HCT116 (cell line): ENCODE results near the gene ZBTB16.

ENCODE experiments used
- CBX3 ChIP-seq: IDR thresholded peaks from 2 replicates; pipeline ENCODE4 v1.6.1; 2012; ENCODE audit warnings: low read depth
- CEBPB ChIP-seq: IDR thresholded peaks from 2 replicates; pipeline ENCODE4 v1.6.1; 2012; ENCODE audit warnings: low read depth
- EZH2 ChIP-seq: fragments of 200-600 bp; sonication (generic); IDR thresholded peaks from 2 replicates; pipeline ENCODE4 v1.6.1; 2017; ENCODE audit warnings: antibody characterized with exemption, mixed run types
- EZH2phosphoT487 ChIP-seq: fragments of 200-600 bp; IDR thresholded peaks from 2 replicates; pipeline ENCODE4 v1.6.1; 2018; ENCODE audit warnings: antibody characterized with exemption, borderline replicate concordance
- POLR2A ChIP-seq: IDR thresholded peaks from 2 replicates; pipeline ENCODE4 v1.7.0; 2011; ENCODE audit warnings: borderline replicate concordance; ENCODE audit not compliant: insufficient read depth, insufficient read length; ENCODE audit errors: extremely low read depth
- POLR2AphosphoS5 ChIP-seq: IDR thresholded peaks from 2 replicates; pipeline ENCODE4 v1.6.1; 2011; ENCODE audit warnings: mild to moderate bottlenecking, low read depth, low read length, moderate library complexity
- SIN3A ChIP-seq: IDR thresholded peaks from 2 replicates; pipeline ENCODE4 v1.6.1; 2012; ENCODE audit warnings: low read depth
- SP1 ChIP-seq: IDR thresholded peaks from 2 replicates; pipeline ENCODE4 v1.6.1; 2012; ENCODE audit warnings: low read depth
- SRF ChIP-seq: IDR thresholded peaks from 2 replicates; pipeline ENCODE4 v1.6.1; 2012; ENCODE audit warnings: low read depth
- TCF7L2 ChIP-seq: IDR thresholded peaks from 2 replicates; pipeline ENCODE4 v1.7.0; 2011; ENCODE audit warnings: borderline replicate concordance, inconsistent platforms; ENCODE audit not compliant: insufficient read depth, insufficient read length; ENCODE audit errors: extremely low read depth
- ZNF274 ChIP-seq: fragments of 200-500 bp; sonication (Bioruptor generic); IDR thresholded peaks from 2 replicates; pipeline ENCODE4 v1.6.1; 2014; ENCODE audit warnings: mild to moderate bottlenecking, low read depth, low read length, inconsistent platforms
- TF ChIP-seq, protein P1 (sequence below), 3 experiments: fragments of 200-600 bp in 1 of 3; sonication (generic) in 1 of 3; IDR thresholded peaks in 2 of 3; conservative IDR thresholded peaks in 1 of 3; 2 replicates each; pipeline ENCODE4 v1.5.1; 2012 to 2017; ENCODE audit warnings: low read depth in 2 of 3, low read length in 2 of 3, antibody characterized with exemption in 1 of 3, borderline replicate concordance in 1 of 3, control low read depth in 1 of 3, mild to moderate bottlenecking in 1 of 3, mixed read lengths in 1 of 3, mixed run types in 1 of 3, moderate library complexity in 1 of 3; ENCODE audit not compliant: insufficient read depth in 1 of 3
- TF ChIP-seq, protein P2 (sequence below): IDR thresholded peaks from 2 replicates; pipeline ENCODE4 v1.6.1; 2011; ENCODE audit warnings: mild to moderate bottlenecking, low read length, moderate library complexity; ENCODE audit not compliant: insufficient replicate concordance; ENCODE audit errors: extremely low read depth
- TF ChIP-seq, protein P3 (sequence below): IDR thresholded peaks from 2 replicates; pipeline ENCODE4 v1.6.1; 2012; ENCODE audit warnings: low read depth

DNA sequence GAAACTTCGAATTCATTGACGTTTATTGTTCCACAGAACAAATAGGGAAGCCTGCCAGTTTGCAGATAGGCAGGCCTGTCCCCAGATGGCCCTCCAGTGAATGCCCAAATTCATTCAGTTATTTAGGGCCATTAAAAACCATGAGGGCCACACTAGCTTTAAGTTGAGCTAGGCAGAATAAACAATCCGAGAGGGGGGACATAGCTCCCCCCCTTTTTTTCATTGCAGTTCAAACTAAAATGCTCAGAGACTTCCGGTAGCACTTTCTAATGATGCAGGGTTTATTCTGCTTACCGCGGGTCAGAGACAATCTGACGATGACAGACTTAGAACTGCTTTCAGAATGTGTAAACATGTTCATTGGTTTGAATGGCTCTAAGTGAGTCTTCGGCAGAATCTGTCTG is 72.0 kb downstream of the ZBTB16 start:
- TF ChIP-seq CEBPB: no peak
- no peak for TF ChIP-seq EZH2
- TF ChIP-seq, protein P1, sequence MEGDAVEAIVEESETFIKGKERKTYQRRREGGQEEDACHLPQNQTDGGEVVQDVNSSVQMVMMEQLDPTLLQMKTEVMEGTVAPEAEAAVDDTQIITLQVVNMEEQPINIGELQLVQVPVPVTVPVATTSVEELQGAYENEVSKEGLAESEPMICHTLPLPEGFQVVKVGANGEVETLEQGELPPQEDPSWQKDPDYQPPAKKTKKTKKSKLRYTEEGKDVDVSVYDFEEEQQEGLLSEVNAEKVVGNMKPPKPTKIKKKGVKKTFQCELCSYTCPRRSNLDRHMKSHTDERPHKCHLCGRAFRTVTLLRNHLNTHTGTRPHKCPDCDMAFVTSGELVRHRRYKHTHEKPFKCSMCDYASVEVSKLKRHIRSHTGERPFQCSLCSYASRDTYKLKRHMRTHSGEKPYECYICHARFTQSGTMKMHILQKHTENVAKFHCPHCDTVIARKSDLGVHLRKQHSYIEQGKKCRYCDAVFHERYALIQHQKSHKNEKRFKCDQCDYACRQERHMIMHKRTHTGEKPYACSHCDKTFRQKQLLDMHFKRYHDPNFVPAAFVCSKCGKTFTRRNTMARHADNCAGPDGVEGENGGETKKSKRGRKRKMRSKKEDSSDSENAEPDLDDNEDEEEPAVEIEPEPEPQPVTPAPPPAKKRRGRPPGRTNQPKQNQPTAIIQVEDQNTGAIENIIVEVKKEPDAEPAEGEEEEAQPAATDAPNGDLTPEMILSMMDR (IDR thresholded peaks at IDR 0.05 in 2 of 3, conservative IDR thresholded peaks at IDR 0.05 in 1 of 3; ENCODE audit: borderline replicate concordance in 1 of 3, insufficient read depth in 1 of 3, low read depth in 2 of 3, low read length in 2 of 3): no peak
- TF ChIP-seq SRF: no peak
- no peak for TF ChIP-seq POLR2A
- no peak for TF ChIP-seq SP1
- no peak for TF ChIP-seq POLR2AphosphoS5
- TF ChIP-seq, protein P2, sequence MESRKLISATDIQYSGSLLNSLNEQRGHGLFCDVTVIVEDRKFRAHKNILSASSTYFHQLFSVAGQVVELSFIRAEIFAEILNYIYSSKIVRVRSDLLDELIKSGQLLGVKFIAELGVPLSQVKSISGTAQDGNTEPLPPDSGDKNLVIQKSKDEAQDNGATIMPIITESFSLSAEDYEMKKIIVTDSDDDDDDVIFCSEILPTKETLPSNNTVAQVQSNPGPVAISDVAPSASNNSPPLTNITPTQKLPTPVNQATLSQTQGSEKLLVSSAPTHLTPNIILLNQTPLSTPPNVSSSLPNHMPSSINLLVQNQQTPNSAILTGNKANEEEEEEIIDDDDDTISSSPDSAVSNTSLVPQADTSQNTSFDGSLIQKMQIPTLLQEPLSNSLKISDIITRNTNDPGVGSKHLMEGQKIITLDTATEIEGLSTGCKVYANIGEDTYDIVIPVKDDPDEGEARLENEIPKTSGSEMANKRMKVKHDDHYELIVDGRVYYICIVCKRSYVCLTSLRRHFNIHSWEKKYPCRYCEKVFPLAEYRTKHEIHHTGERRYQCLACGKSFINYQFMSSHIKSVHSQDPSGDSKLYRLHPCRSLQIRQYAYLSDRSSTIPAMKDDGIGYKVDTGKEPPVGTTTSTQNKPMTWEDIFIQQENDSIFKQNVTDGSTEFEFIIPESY: no peak
- no peak for TF ChIP-seq TCF7L2
- no peak for TF ChIP-seq EZH2phosphoT487
- no peak for TF ChIP-seq SIN3A
- no peak for TF ChIP-seq ZNF274
- no peak for TF ChIP-seq CBX3
- TF ChIP-seq, protein P3, sequence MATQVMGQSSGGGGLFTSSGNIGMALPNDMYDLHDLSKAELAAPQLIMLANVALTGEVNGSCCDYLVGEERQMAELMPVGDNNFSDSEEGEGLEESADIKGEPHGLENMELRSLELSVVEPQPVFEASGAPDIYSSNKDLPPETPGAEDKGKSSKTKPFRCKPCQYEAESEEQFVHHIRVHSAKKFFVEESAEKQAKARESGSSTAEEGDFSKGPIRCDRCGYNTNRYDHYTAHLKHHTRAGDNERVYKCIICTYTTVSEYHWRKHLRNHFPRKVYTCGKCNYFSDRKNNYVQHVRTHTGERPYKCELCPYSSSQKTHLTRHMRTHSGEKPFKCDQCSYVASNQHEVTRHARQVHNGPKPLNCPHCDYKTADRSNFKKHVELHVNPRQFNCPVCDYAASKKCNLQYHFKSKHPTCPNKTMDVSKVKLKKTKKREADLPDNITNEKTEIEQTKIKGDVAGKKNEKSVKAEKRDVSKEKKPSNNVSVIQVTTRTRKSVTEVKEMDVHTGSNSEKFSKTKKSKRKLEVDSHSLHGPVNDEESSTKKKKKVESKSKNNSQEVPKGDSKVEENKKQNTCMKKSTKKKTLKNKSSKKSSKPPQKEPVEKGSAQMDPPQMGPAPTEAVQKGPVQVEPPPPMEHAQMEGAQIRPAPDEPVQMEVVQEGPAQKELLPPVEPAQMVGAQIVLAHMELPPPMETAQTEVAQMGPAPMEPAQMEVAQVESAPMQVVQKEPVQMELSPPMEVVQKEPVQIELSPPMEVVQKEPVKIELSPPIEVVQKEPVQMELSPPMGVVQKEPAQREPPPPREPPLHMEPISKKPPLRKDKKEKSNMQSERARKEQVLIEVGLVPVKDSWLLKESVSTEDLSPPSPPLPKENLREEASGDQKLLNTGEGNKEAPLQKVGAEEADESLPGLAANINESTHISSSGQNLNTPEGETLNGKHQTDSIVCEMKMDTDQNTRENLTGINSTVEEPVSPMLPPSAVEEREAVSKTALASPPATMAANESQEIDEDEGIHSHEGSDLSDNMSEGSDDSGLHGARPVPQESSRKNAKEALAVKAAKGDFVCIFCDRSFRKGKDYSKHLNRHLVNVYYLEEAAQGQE: no peak
